Stimulated activated CD8-positive, alpha-beta memory T cell treated with anti-CD3 and anti-CD28 coated beads, Interleukin-4, amount 100 ng/mL, for 4 hours (primary cell): ENCODE results near the gene BMP4.

Experiments used
- DNase-seq, 2 donors: peaks; one replicate each; pipeline ENCODE4 v3.0.0-alpha.2; 2020; ENCODE audit warnings: low read depth in 2 of 2, low spot score in 1 of 2

The BMP4 gene

DNA sequence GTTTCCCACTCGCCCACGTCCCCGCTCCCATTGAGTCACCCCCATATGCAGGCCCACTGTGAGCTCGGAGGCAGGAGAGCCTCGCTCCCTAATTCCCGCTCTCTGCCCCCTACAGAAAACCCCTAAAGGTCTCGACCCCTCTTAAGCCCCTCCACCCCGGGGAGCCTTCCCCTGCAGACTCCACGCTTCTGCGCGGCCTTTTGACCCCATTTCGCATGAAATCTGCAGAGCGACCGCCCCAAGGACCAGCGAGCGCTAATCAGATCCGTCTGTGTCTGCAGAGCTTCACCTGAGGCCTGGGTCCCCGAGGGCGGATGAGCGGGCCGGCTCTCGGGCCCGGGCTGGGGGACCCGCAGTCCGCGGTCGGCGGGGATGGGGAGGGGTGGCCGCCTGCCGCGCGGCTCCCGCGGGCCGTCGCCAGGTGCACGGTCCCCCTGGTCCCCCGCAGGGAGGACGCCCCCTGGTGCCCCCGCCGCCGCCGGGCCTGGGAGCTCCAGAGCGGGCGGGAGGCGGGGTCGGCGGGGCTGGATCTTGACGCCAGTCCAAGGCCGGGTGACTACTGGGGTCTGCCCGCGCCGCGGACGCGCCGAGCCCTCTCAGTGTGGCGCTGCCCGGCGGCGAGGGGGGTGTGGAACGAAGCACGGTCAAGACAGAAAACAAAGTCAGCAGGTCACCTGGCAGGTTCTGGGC, 10.1 kb downstream of the BMP4 start:
- DNase-seq: no peak

DNA sequence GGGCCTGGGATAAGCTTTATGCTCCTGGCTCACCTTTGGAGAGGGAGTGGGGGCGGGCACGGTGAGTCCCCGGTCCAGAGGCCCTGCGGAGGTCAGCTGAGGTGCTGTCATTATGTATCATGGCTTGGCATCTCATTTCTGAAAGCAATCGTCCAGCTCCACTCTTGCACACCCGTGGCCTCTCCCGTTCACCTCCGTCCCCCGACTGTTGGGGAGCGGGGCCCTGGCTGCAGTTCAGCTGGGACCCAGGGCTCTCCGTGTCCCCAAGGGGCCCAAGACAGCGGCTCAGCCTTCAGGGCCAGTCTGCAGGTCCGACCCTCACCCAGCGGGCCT, 10.6 kb downstream of the BMP4 start:
- no peak for DNase-seq

GRCh38 chr14:53943751-53944083, 12.9 kb downstream of the BMP4 start:
- no peak for DNase-seq

- DNase-seq: no peak
Observed at GRCh38 chr14:53942970-53943750, 13.5 kb downstream of the BMP4 start.

- DNase-seq: no peak
Observed at GRCh38 chr14:53938136-53938837, 18.3 kb downstream of the BMP4 start.

GRCh38 chr14:53934778-53935414, 21.7 kb downstream of the BMP4 start:
- no peak for DNase-seq

- DNase-seq: no peak
Observed at GRCh38 chr14:53932966-53933365, 23.7 kb downstream of the BMP4 start.

GRCh38 chr14:53929871-53930715, 26.5 kb downstream of the BMP4 start:
- no peak for DNase-seq

GRCh38 chr14:53927171-53927570, 29.5 kb downstream of the BMP4 start:
- DNase-seq: no peak

- no peak for DNase-seq
Observed at GRCh38 chr14:53925201-53925766, 31.3 kb downstream of the BMP4 start.

- DNase-seq: no peak
Observed at GRCh38 chr14:53924753-53925152, 31.9 kb downstream of the BMP4 start.

GRCh38 chr14:53921027-53921426, 35.6 kb downstream of the BMP4 start:
- DNase-seq: no peak

DNA sequence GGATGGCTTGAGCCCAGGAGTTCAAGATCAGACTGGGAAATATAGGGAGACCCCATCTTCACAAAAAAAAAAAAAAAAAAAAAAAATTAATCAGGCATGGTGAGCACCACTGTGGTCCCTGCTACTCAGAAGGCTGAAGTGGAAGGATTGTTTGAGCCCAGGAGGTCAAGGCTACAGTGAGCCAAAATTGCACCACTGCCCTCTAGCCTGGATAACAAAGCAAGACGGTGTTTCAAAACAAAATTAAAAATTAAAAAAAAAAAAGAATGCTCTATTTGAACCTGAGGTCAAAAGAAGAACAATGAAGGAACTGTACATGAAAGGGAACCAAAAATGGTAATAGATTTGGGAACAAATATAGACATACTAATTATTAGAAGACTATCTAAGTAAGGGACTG, 40.4 kb downstream of the BMP4 start:
- DNase-seq: no peak

DNA sequence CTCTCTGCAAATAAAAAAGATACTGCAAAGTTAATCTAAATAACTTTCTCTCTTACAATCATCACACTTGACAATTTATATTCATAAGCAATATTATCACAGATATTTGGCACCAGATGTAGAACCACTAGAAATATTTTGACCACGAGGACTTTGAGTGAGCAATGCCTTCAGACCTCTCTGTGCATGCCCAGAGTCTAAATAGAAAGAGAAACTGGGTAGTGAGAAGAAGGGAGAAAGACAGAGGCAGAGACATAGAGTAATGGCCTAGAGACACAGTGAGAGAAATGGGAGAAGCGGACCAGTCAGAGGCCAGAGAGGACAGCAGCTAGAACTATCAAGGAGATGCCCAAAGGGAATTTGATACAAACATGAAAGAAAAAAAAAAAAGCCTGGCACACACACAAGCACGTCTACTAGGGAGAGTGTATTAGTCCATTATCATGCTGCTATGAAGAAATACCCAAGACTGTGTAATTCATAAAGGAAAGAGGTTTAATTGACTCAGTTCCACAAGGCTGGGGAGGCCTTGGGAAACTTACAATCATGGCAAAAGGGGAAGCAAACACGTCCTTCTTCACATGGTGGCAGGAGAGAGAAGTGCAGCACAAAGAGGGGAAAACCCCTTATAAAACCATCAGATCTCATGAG, 41.1 kb downstream of the BMP4 start:
- DNase-seq: no peak

DNA sequence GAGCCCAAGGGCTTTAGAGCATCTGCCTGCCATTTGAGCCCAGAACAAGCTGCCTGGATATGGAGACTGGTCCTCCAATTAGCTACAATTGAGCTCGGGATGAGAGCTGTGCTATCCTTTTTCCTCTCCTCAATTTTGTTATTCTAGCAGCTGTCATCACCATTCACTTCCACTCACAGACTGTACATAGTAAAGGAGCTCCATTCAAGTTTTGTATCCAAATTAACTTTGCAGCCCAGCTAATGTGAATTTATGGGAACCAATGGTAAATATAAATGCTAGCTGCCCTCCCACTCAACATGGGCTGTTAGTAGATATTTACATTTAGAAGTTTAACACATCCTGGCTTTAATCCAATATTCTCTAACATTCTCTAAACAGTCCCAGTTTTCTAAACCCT, 44.6 kb downstream of the BMP4 start:
- DNase-seq: no peak

DNA sequence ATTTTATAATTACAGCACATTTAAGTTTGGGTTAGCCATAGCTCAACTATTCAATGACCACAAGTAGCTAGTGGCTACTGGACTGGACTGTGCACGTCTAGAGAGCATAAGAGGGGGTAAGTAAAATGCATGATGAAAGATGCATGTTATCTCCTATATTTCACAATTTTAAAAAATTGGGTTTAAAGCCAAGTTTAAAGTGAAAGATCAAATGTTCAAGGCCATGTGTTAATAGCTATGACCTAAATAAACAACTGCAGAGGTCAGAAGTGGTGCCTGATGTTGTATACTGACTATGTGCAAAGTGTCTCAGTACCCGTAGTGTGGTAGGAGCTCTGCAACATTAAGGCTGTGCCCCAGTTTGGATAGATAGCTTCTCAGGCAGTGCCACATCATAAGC, 48.2 kb downstream of the BMP4 start:
- no peak for DNase-seq

DNA sequence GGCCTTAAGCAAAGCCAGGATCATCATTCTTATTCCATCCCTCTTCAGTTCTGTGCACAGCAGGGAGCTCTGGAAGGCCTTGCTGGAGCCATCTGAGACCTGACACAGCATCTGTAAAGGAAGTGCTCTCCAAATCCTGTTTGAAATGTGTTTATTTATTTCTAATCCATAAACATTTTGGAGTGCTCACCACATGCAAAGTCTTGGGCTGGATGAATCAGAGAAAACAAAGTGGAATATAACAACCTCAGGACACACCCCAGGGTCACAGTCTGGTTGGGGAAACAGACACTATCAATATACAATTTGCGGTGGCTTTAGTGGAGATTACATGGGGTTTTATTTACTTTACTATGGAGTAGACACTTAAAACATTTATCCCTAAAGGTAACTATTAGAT, 54.3 kb downstream of the BMP4 start:
- no peak for DNase-seq

GRCh38 chr14:53900499-53900898, 56.1 kb downstream of the BMP4 start:
- DNase-seq: no peak
